D721Med (cell line): ENCODE results near the gene HMG20A.
A peak's percentile ranks its signal among the peaks of the same experiment; 100 is the strongest.

Source experiments
- DNase-seq: peaks from one replicate; pipeline ENCODE4 v3.0.0; 2011; ENCODE audit warnings: low spot score; ENCODE audit not compliant: insufficient read length
- FAIRE-seq: peaks from 2 replicates; lab custom pipeline; 2011; peaks lifted over from hg19 to GRCh38; lab: Jason Lieb, UNC
- CTCF ChIP-seq: IDR thresholded peaks from 2 replicates; pipeline ENCODE4 v1.5.1; 2012; ENCODE audit warnings: mild to moderate bottlenecking, control low read depth; ENCODE audit not compliant: insufficient read depth; ENCODE audit errors: missing control alignments

HMG20A gene

DNA sequence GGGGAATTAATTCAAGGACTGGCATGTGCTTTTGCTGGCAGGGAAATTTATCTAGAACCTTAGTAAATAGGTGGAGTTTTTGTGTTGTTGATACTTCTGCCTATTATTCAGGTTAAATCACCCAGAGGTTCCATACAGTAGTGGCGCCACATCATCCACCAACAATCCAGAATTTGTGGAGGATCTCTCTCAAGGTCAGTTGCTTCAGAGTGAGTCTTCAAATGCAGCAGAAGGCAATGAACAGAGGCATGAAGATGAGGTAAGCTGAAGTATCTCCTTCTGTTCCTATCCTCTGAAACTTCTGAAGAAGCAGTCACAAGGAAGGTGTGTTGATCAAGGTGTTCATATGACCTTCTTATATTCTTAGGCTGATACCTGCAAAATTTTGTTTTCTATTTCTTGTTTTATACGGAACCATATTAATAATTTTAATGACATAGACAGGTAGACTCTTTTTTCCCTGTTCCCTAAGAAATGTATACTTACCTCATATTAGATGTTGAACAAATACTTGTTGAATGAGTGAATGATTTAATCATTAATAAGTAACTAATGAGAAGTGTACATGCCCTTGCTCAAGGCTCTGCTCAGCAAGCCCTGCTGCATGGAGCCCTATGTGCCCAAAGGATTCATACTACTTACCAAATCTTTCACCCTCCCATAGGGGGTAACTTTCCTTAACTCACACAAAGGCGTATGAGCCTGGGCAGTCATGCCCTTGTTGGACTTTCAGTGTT, 43.6 kb downstream of the HMG20A start:
- FAIRE-seq (no peak), DNase-seq (no peak)
- no peak for TF ChIP-seq CTCF

- TF ChIP-seq CTCF: no peak
- FAIRE-seq (no peak), DNase-seq (no peak)
Measured at GRCh38 chr15:77466521-77466920, 45.8 kb downstream of the HMG20A start.

DNA sequence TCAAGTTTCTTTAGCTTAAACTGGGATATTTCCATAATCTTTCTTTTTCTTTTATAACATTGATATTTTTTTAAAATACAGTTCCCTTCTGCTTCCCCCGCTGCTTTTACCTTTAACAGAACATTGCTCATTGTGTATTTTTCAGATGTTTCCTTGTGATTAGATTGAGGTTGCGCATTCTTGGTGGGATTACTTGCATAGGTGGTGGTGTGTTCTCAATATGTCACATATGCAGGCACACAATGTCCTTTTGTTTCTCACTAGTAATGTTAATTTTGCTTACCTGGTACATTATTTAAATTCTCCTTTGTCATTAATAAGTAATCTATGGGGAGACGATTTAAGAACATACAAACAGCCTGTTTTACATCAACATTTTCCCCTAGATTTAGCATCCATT, 48.2 kb downstream of the HMG20A start:
- DNase-seq (no peak), FAIRE-seq (no peak)
- no peak for TF ChIP-seq CTCF

GRCh38 chr15:77470235-77470634, 49.5 kb downstream of the HMG20A start:
- DNase-seq (no peak), FAIRE-seq (no peak)
- no peak for TF ChIP-seq CTCF

DNA sequence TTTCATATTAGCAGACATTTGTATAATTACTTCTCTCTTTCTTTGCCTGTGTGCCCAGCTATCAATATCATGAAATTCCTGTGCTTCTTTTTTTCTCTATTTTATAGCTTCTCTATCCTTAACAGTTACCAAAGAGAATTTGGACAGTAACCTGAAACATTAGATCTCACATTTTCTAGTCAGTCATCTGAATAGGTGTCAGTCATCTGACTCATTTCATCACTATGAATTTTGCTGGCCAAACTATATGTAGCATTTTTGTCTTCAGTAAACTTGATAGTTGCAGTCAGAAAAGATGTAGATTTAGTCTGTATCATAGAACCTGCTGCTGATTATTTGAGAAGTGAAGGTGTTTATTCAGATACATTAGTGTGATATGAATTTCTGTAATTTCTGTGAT, 52.6 kb downstream of the HMG20A start:
- no peak for TF ChIP-seq CTCF
- DNase-seq: no peak
- no peak for FAIRE-seq

DNA sequence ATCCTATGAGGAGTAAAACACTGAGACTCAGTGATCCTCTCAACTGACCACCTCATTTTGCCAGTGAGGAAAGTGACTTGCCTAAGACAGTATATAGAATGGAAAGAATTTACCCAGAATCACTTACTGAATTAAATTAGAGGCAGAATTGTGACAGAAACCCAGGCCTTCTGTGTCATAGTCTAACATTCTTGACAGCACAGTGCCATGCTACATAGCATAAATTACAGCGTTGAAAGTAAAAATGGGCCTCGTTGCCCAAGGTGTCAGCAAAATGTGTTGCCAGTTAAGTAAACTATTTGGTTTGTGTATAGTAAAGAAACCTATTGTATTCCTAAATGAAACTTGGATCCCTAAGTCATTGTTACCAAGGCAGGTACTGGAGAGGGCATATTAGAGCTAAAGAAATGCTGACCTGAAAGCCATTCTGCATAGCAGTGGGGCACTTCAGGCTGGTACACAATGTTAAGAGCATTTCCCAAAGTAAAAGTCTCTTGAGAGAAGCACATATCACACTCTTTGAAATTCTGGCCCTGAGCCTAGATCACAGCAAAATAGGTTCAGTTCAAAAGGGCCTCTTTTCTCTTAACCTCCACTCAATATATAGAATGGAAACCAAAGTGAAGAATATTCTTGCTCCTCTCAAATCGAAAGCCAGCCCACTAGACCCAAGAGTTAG, 53.8 kb downstream of the HMG20A start:
- TF ChIP-seq CTCF: no peak
- DNase-seq (no peak), FAIRE-seq (no peak)

DNA sequence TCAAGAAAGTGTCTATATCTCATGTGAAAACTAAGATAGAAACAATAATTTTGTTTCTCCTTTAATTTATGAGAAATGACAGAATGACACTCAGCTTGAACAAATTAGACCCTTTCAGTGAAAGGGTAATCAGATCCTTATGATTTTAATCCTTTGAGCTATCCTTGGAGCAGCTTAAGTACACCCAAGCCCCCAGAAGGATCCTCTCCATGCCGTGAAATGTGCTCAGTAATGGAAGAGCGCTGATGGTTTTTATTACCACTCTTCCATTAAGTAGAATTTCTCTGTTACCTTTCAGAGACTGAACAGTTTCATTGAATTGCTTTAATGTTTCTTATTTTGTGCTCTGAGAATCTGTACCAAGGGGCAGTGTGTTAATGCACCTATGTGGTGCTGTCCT, 54.3 kb downstream of the HMG20A start:
- DNase-seq: no peak
- FAIRE-seq: peak; percentile 91
- TF ChIP-seq CTCF: no peak
